HG02798 (cell line): Measurements from ENCODE around the gene KRT85.
"Not testable (repeated sequence)": the region's sequence is repeated elsewhere in the genome, so short reads cannot be mapped to it uniquely, and the experiment has no call there.

Experiments
- ATAC-seq: cut with Tn5 transposase; IDR thresholded peaks from one replicate; pipeline ENCODE4 v1.9.1; 2021; ENCODE audit warnings: mild to moderate bottlenecking; ENCODE audit not compliant: unreplicated experiment, poor library complexity

KRT85 gene

GRCh38 chr12:52366738-52367485 is at the start of gene KRT85:
KRT85 (minus strand) TSS chr12:52367481; CDS start chr12:52367405, 76 bp downstream.
- no peak for ATAC-seq

- no peak for ATAC-seq
These were observed 49.5 kb upstream of the KRT85 start for GRCh38 chr12:52416795-52417194.

- ATAC-seq: no peak
These were observed 48.8 kb upstream of the KRT85 start for GRCh38 chr12:52415870-52416750.

- ATAC-seq: no peak
These were observed 47.7 kb upstream of the KRT85 start for GRCh38 chr12:52414936-52415335.

- no peak for ATAC-seq
These were observed 46.6 kb upstream of the KRT85 start for GRCh38 chr12:52413782-52414345.

GRCh38 chr12:52413202-52413601 is 45.9 kb upstream of the KRT85 start:
- no peak for ATAC-seq

- ATAC-seq: no peak
These were observed 44.5 kb upstream of the KRT85 start for GRCh38 chr12:52411815-52412214.

- ATAC-seq: not testable (repeated sequence)
These were observed 43.4 kb upstream of the KRT85 start for GRCh38 chr12:52410589-52411248.

GRCh38 chr12:52407918-52408317 is 40.6 kb upstream of the KRT85 start:
- no peak for ATAC-seq

- ATAC-seq: no peak
These were observed 38.7 kb upstream of the KRT85 start, which contains the start of gene KRT82 for GRCh38 chr12:52405922-52406385. KRT82 (minus strand) TSS chr12:52406335; CDS start chr12:52406277, 58 bp downstream.

GRCh38 chr12:52404951-52405350 is 37.7 kb upstream of the KRT85 start:
- no peak for ATAC-seq

GRCh38 chr12:52403561-52403960 is 36.3 kb upstream of the KRT85 start:
- ATAC-seq: no peak

GRCh38 chr12:52402873-52403540 is 35.7 kb upstream of the KRT85 start:
- no peak for ATAC-seq

GRCh38 chr12:52402377-52402776 is 35.1 kb upstream of the KRT85 start:
- ATAC-seq: no peak

- ATAC-seq: no peak
These were observed 34.6 kb upstream of the KRT85 start for GRCh38 chr12:52401926-52402325.

- no peak for ATAC-seq
These were observed 34.2 kb upstream of the KRT85 start for GRCh38 chr12:52401526-52401925.

- no peak for ATAC-seq
These were observed 33.6 kb upstream of the KRT85 start for GRCh38 chr12:52400906-52401305.

GRCh38 chr12:52399756-52400155 is 32.5 kb upstream of the KRT85 start:
- ATAC-seq: no peak

GRCh38 chr12:52398176-52398575 is 30.9 kb upstream of the KRT85 start:
- no peak for ATAC-seq

- no peak for ATAC-seq
These were observed 29.4 kb upstream of the KRT85 start for GRCh38 chr12:52396656-52397055.
